GM21786 (cell line): Measurements from ENCODE around the gene ACVR2A.

Experiments
- ATAC-seq: cut with Tn5 transposase; IDR thresholded peaks from one replicate; pipeline ENCODE4 v1.9.1; 2021; ENCODE audit not compliant: unreplicated experiment

Gene ACVR2A

GRCh38 chr2:147844697-147845410 lies at the start of gene ACVR2A:
TSS of gene ACVR2A (plus strand) at chr2:147845029. CDS start at chr2:147845153, 124 bp downstream.
- ATAC-seq = peak; percentile 24

GRCh38 chr2:147800316-147800715 lies 44.5 kb upstream of the ACVR2A start:
- no peak for ATAC-seq

GRCh38 chr2:147806846-147807245 lies 38.0 kb upstream of the ACVR2A start:
- no peak for ATAC-seq

GRCh38 chr2:147808520-147808919 lies 36.3 kb upstream of the ACVR2A start:
- no peak for ATAC-seq

GRCh38 chr2:147810883-147811765 lies 33.7 kb upstream of the ACVR2A start:
- ATAC-seq = no peak

- ATAC-seq = no peak
Observed at GRCh38 chr2:147818741-147819140, 26.1 kb upstream of the ACVR2A start.

- no peak for ATAC-seq
Observed at GRCh38 chr2:147824620-147825019, 20.2 kb upstream of the ACVR2A start.

GRCh38 chr2:147826278-147827087 lies 18.3 kb upstream of the ACVR2A start:
- no peak for ATAC-seq

GRCh38 chr2:147827088-147827375 lies 17.8 kb upstream of the ACVR2A start:
- ATAC-seq = no peak

- no peak for ATAC-seq
Observed at GRCh38 chr2:147829106-147829505, 15.7 kb upstream of the ACVR2A start.

- no peak for ATAC-seq
Observed at GRCh38 chr2:147836099-147836498, 8.7 kb upstream of the ACVR2A start.

- ATAC-seq = no peak
Observed at GRCh38 chr2:147843391-147843863, 1.4 kb upstream of the ACVR2A start.

- ATAC-seq = peak; percentile 84
Observed at GRCh38 chr2:147843864-147844696, 749 bp upstream of the ACVR2A start.

GRCh38 chr2:147845411-147845971 lies 662 bp downstream of the ACVR2A start:
- peak; percentile 43 for ATAC-seq

- no peak for ATAC-seq
Observed at GRCh38 chr2:147846412-147847081, 1.7 kb downstream of the ACVR2A start.

GRCh38 chr2:147847746-147848391 lies 3.0 kb downstream of the ACVR2A start:
- no peak for ATAC-seq

GRCh38 chr2:147850838-147851237 lies 6.0 kb downstream of the ACVR2A start:
- no peak for ATAC-seq

- no peak for ATAC-seq
Observed at GRCh38 chr2:147851244-147851930, 6.6 kb downstream of the ACVR2A start.
